NCI-H526 treated with DMSO at 0.1 percent for 48 hours (cell line): ENCODE results near the gene SMCHD1.
"Not testable (repeated sequence)": the region's sequence is repeated elsewhere in the genome, so short reads cannot be mapped to it uniquely, and the experiment has no call there.

Source experiments
- DNase-seq: peaks from one replicate; lab custom pipeline; 2025; lab: John Stamatoyannopoulos, UW

Gene SMCHD1

DNA sequence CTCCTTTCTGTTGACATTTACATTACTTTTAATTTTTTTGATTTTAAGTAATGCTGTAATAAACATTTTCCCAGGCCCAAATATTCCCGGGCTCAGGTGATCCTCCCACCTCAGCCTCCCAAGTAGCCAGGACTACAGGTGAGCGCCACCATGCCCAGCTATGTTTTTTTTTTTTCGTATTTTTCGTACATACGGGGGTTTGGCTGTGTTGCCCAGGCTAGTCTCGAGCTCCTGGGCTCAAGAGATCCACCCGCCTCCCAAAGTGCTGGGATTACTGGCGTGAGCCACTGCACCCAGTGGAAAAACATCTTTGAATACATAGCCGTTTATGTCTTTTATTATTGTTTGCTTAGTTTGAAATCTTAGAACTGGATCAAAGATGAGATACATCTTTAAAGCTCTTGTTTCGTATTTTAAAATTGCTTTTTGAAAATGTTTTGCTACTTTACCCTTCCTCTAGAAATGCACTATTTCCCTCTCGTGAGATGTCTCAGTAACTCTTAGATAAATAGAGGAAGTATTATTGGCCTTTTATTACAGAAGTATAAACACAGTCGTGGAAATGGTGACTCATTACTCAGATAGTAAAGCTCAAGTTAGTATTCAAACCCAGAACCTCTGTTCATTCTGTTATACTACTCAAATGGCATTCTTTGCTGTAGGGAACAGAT, 2.4 kb downstream of the SMCHD1 start:
- DNase-seq, result no peak

DNA sequence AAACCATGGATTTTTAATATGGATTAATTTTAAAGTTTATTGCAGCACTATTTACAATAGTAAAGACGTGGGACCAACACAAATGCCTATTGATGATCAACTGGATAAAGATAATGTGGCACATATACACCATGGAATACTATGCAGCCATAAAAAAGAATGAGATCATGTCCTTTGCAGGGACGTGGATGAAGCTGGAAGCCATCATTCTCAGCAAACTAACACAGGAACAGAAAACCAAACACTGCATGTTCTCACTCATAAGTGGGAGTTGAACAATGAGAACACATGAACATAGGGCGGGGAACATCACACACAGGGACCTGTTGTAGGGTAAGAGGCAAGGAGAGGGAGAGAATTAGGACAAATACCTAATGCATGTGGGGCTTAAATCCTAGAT, 5.3 kb downstream of the SMCHD1 start:
- not testable (repeated sequence) for DNase-seq

- DNase-seq, result not testable (repeated sequence)
Measured at GRCh38 chr18:2662288-2662687, 6.8 kb downstream of the SMCHD1 start.

DNA sequence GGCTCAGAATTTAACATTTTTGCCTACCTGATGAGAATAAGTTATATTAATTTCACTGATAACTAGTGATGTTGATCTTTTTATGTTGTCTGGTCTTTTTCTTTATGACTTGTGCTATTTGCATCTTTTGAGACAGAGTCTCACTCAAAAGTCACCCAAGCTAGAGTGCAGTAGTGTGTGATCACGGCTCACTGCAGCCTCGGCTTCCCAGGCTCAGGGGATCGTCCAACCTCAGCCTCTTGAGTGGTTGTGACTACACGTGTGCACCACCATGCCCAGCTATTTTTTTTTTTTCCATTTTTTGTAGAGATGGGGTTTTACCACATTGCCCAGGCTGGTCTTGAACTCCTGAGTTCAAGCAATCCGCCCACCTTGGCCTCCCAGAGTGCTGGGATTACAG, 7.5 kb downstream of the SMCHD1 start:
- DNase-seq, result no peak

GRCh38 chr18:2672410-2672809, 16.9 kb downstream of the SMCHD1 start:
- no peak for DNase-seq

GRCh38 chr18:2672872-2673271, 17.3 kb downstream of the SMCHD1 start:
- no peak for DNase-seq

GRCh38 chr18:2678933-2679332, 23.4 kb downstream of the SMCHD1 start:
- not testable (repeated sequence) for DNase-seq

DNA sequence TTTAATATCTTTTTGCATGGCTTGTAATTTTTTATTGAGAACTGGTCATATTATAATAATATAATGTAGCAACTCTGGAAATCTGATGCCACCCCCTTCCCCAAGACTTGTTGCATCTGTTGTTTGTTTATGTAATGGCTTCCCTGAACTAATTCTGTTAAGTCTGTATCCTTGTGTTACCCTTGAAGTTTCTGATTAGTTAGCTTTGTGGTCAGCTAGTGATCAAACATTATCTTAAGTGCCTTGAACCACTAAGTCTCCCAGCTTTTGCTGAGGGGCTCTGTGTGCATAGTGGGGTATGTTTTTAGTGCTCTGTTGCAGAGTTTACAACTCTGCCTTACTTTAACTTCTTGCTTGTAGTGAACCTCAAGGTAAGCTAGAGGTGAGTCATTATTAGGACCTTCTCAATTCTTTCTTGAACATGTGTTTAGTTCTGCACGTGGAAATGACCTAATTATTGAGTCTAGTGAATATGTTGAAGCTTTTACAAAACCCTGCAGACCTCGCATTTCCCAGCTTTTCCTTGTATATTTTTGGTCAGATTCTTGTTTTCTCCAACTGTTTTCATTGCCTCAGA, 24.8 kb downstream of the SMCHD1 start:
- no peak for DNase-seq

- no peak for DNase-seq
Measured at GRCh38 chr18:2681993-2682603, 26.6 kb downstream of the SMCHD1 start.

DNA sequence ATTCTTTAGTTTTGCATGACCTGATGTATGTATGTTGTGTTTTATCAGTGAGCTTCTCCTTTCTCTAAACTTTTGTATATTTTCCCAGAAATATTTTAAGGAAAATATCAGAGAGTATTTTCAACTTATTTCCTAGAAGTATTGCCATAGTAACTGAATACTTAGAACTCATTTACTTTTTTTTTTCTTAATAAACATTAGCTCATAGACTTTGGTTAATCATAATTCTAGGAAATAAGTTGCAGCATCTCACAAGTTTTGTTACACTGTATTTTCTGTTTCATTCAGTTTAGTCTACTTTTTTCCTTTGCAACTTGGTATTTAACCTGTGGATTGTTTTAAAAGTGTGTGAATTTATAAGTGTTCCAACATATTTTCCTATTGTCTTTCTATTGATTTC, 27.5 kb downstream of the SMCHD1 start:
- no peak for DNase-seq

- DNase-seq, result no peak
Measured at GRCh38 chr18:2686349-2686968, 30.9 kb downstream of the SMCHD1 start.

DNA sequence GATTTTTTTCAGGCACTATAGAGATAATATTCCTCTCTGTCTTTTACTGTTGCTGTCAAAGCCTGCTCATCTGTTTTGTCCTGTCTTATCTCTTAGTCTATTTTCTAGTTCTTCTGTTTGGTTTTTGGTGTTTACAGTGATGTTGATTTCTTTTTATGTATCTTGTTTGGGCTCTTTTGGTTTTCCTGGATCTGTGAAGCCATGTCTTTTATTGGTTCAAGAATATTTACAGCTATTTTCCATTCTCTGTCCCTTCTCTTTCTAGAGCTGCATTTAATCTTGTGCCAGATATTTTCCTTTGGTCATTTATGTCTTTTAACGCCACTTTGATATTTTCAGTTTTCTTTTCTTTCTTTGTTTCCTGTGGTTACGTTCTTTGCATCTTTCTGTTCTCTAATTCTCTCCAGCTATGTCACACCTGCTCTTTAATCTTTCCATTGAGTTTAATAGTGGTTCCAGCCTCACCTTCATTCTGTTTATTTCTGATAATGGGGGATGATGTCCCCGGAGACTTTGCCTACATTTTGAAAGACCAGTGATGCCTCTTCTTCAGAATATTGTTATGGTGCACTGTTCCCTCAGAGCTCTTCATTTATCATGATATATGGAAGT, 32.0 kb downstream of the SMCHD1 start:
- no peak for DNase-seq

DNA sequence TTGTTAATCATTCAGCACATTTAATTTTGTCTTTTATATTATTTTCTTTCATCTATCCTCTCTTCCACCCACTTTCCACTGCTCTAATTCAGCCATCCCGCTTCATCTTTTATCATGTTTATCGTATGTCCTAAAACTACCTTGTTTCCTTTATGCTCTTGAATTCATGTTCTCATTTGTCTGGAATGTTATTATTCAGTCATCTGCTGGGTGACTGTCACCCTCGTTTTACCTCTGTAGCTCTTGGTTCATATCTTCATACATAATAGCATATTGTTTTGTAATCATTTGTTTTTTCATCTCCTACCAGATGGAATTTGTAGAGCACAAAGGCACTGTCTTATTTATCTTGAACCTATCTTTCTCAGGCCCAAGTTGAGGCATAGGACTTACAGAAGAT, 37.0 kb downstream of the SMCHD1 start:
- DNase-seq, result no peak

- DNase-seq, result no peak
Measured at GRCh38 chr18:2697184-2697583, 41.7 kb downstream of the SMCHD1 start.

- DNase-seq, result no peak
Measured at GRCh38 chr18:2699001-2699400, 43.5 kb downstream of the SMCHD1 start.

DNA sequence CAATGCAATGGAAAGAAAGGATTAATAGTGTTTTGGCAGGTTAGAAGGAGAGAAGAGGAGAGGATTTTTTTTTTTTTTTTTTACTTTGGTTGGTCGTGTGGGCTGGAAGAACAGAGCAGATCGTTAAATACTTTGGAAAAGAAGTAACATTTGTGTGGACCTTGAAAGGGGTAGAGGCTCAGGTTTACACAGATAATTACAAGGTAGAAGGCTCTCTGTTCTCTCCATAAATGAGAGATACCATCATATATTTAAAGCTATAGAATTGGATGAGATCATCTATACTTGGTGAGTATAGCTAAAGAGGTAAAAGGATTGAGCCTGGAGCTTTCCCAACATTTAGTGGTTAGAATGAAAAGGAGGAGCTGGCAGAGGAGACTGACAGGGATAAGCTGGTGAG, 49.0 kb downstream of the SMCHD1 start:
- no peak for DNase-seq

DNA sequence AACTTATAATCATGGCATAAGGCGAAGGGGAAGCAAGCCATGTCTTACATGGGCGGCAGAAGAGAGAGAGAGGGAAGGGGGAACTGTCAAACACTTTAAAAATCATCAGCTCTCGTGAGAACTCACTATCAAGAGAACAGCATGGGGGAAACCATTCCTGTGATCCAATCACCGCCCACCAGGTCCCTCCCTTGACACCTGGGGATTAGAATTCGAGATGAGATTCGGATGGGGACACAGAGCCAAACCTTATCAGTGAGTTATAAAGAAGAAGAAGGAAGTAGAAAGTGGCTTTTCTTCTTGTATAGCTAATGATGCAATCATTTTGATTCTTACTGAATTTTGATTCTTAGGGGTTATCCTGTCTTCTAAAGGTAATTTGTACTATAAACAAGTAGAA, 51.4 kb downstream of the SMCHD1 start:
- no peak for DNase-seq

- DNase-seq, result no peak
Measured at GRCh38 chr18:2707551-2708168, 52.1 kb downstream of the SMCHD1 start.

GRCh38 chr18:2709316-2709715, 53.8 kb downstream of the SMCHD1 start:
- DNase-seq, result no peak

- no peak for DNase-seq
Measured at GRCh38 chr18:2714140-2714539, 58.6 kb downstream of the SMCHD1 start.

DNA sequence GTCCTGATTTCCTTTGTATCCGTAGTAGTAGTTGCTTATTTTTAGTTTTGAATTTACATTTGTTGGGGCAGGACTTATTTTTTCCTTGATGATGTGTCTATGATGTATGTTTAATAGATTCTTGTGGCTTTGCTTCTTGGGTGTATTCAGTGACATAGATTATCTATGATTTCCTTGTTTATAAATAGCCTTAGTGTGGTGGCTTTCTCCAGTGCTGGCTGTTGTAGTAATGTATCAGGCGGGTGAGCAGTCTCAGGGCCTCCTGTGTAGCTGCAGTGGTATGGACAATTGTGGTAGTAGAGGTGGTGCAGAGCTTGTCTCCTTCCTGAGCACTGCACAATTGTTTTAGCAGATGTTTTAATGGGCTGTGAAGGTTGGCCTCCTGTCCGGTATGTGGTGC, 60.5 kb downstream of the SMCHD1 start:
- no peak for DNase-seq
